ENCODE data around the gene ENDOV.

ENDOV gene

GRCh38 chr17:80465327-80465974 is 50.5 kb downstream of the ENDOV start:
- no peak overlapping the region for H3K27ac ChIP-seq
- H3K36me3 ChIP-seq (replicated peaks), result peaks cover 2% of the 10 kb centered on the region
- no peak for TF ChIP-seq CTCF (IDR thresholded peaks at IDR 0.05; ENCODE audit: low read depth, low read length, missing control alignments)
- no peak for DNase-seq
- no peaks in the 10 kb centered on the region for H3K27me3 ChIP-seq (replicated peaks)
- no peak overlapping the region for H3K4me3 ChIP-seq (ENCODE audit: low read depth, low read length)
- in situ Hi-C loops (cut with HindIII; ENCODE audit: low pct_ligation_motif_present, low sequenced_read_pairs), result no loop called here

GRCh38 chr17:80466188-80466705 is 51.3 kb downstream of the ENDOV start:
- in situ Hi-C loops (cut with HindIII; ENCODE audit: low pct_ligation_motif_present, low sequenced_read_pairs), result no loop called here
- H3K27me3 ChIP-seq (replicated peaks), result no peaks in the 10 kb centered on the region

GRCh38 chr17:80468242-80468641 is 53.3 kb downstream of the ENDOV start:
- Histone ChIP-seq H3K27me3 (replicated peaks) (no peaks in the 10 kb centered on the region), H3K4me3 (ENCODE audit: low read depth, low read length) (no peak overlapping the region)
- in situ Hi-C loops (cut with HindIII; ENCODE audit: low pct_ligation_motif_present, low sequenced_read_pairs), result no loop called here

More at GRCh38 chr17:80466188-80466705, 51.3 kb downstream of the ENDOV start:
- no peak for TF ChIP-seq CTCF (IDR thresholded peaks at IDR 0.05; ENCODE audit: low read depth, low read length, missing control alignments)
- Histone ChIP-seq H3K4me3 (ENCODE audit: low read depth, low read length) (no peak overlapping the region), H3K36me3 (replicated peaks) (peaks cover 2% of the 10 kb centered on the region), H3K27ac (no peak overlapping the region)
- DNase-seq, result no peak

GRCh38 chr17:80468781-80469493 is 54.0 kb downstream of the ENDOV start:
- in situ Hi-C loops (cut with HindIII; ENCODE audit: low pct_ligation_motif_present, low sequenced_read_pairs), result no loop called here
- H3K36me3 ChIP-seq (replicated peaks), result peaks cover 2% of the 10 kb centered on the region
- DNase-seq, result no peak
- no peaks in the 10 kb centered on the region for H3K27me3 ChIP-seq (replicated peaks)
- no peak overlapping the region for H3K4me3 ChIP-seq (ENCODE audit: low read depth, low read length)
- H3K27ac ChIP-seq, result no peak overlapping the region
- no peak for TF ChIP-seq CTCF (IDR thresholded peaks at IDR 0.05; ENCODE audit: low read depth, low read length, missing control alignments)

More at GRCh38 chr17:80468242-80468641, 53.3 kb downstream of the ENDOV start:
- TF ChIP-seq CTCF (IDR thresholded peaks at IDR 0.05; ENCODE audit: low read depth, low read length, missing control alignments), result no peak
- H3K36me3 ChIP-seq (replicated peaks), result peaks cover 2% of the 10 kb centered on the region
- DNase-seq, result no peak
- no peak overlapping the region for H3K27ac ChIP-seq

GRCh38 chr17:80469667-80470066 is 54.7 kb downstream of the ENDOV start:
- in situ Hi-C loops (cut with HindIII; ENCODE audit: low pct_ligation_motif_present, low sequenced_read_pairs), result no loop called here
- no peak overlapping the region for H3K4me3 ChIP-seq (ENCODE audit: low read depth, low read length)
- DNase-seq, result no peak
- H3K27me3 ChIP-seq (replicated peaks), result no peaks in the 10 kb centered on the region
- TF ChIP-seq CTCF (IDR thresholded peaks at IDR 0.05; ENCODE audit: low read depth, low read length, missing control alignments), result no peak
- H3K27ac ChIP-seq, result no peak overlapping the region
- peaks cover 2% of the 10 kb centered on the region for H3K36me3 ChIP-seq (replicated peaks)

Data from brain microvascular endothelial cell (primary cell).